WI38 (cell line): ENCODE results near the gene MERTK.
"Not testable (repeated sequence)": the region's sequence is repeated elsewhere in the genome, so short reads cannot be mapped to it uniquely, and the experiment has no call there.

Source experiments
- H3K4me3 ChIP-seq: 2 replicates; pipeline ENCODE4 v1.5.1; 2011; ENCODE audit warnings: low read depth, mild to moderate bottlenecking, control low read depth, low read length
- TF ChIP-seq, protein P1 (sequence below): IDR thresholded peaks from 2 replicates; pipeline ENCODE4 v1.5.1; 2012; ENCODE audit warnings: low read depth, mild to moderate bottlenecking, control low read depth, low read length

MERTK gene

DNA sequence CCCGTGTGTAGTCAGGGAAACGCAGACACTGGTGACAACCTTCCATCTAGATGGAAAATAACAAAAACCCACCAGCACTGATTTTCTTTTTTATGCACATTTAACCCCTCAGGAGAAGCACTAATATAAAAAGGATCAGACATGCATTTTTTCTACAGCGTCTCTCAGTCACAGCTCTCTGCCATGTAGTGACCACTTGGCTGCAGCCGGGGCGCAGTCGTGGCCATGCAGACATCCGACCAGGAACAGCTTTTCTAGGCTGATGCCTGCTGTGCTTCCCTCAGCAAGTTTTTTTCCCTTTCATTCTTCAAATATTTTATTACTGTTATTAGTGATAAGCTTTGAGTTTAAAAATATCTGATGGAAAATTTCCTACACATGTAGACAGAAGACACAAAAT, 63.3 kb downstream of the MERTK start:
- TF ChIP-seq, protein P1, sequence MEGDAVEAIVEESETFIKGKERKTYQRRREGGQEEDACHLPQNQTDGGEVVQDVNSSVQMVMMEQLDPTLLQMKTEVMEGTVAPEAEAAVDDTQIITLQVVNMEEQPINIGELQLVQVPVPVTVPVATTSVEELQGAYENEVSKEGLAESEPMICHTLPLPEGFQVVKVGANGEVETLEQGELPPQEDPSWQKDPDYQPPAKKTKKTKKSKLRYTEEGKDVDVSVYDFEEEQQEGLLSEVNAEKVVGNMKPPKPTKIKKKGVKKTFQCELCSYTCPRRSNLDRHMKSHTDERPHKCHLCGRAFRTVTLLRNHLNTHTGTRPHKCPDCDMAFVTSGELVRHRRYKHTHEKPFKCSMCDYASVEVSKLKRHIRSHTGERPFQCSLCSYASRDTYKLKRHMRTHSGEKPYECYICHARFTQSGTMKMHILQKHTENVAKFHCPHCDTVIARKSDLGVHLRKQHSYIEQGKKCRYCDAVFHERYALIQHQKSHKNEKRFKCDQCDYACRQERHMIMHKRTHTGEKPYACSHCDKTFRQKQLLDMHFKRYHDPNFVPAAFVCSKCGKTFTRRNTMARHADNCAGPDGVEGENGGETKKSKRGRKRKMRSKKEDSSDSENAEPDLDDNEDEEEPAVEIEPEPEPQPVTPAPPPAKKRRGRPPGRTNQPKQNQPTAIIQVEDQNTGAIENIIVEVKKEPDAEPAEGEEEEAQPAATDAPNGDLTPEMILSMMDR = no peak
- H3K4me3 ChIP-seq = no peak overlapping the region

DNA sequence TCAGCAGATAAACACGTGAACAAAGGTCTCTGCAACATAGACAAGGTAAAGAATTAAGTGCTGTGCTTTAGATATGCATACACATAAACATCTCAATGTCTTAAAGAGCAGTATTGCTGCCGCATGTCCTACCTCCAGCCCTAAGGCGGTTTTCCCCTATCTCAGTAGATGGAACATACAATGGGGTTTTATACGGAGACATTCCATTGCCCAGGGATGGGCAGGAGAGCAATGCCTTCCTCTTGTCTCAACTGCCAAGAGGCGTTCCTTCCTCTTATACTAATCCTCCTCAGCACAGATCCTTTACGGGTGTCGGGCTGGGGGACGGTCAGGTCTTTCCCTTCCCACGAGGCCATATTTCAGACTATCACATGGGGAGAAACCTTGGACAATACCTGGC, 64.7 kb downstream of the MERTK start:
- not testable (repeated sequence) for H3K4me3 ChIP-seq

DNA sequence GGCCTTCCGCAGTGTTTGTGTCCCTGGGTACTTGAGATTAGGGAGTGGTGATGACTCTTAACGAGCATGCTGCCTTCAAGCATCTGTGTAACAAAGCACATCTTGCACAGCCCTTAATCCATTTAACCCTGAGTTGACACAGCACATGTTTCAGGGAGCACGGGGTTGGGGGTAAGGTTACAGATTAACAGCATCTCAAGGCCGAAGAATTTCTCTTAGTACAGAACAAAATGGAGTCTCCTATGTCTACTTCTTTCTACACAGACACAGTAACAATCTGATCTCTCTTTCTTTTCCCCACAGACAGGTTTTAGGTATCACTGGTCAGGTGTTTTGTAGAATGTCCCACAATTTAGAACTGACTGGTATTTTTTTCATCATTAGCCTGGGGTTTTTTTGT, 65.1 kb downstream of the MERTK start:
- not testable (repeated sequence) for H3K4me3 ChIP-seq

DNA sequence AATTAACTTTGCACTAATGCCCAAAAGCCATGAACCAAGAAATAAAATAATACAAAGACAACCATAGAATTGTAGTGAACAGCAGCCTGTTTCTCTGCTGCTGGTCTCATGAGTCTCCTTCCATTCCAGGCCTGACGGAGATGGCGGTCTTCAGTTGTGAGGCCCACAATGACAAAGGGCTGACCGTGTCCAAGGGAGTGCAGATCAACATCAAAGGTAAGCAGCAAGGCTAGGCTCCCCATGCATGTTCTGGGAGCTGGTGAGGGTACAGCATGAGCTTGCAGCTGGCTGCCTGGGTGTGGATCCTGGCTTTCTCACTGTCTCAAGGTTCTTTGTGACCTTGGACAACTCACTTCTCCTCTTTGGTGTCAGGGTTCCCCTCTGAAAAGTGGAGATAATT, 66.7 kb downstream of the MERTK start:
- no peak overlapping the region for H3K4me3 ChIP-seq
- TF ChIP-seq, protein P1 = no peak

DNA sequence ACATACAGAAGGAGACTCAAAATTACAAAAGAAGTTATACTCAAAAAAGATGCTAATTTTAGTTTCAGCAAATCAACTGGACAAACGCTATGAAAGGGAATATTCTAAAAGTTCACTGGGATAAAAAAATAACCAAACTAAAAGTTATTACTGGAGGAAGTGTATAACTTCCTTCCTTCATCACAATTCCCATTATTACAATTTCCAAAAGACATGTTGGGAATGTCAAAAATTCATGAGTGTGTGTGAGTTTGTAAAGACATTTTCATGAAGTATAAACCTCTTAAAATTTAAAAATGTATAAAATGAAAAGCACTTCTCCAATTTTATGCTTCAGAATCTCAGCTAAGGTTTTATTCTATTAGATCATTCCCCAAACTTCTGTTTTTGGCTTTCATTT, 67.8 kb downstream of the MERTK start:
- TF ChIP-seq, protein P1 = no peak
- no peak overlapping the region for H3K4me3 ChIP-seq

DNA sequence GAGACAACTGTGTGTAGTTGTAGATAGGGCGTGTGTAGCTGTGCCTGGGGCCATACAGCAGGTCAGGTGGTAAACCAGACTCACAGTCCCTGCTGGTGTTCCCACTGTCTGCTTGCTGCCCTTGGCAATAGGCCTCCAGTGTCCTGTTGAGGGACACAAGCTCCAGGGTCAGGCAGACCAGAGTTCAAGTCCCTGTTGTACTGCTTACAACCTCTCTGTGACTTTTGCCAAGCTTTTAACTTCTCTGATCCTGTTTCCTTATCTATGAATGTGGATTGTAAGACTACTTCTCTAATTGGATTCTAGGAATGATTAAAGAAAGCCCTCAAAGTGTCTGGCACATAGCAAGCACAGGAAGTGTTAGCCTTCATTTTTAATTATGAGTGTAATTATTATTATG, 68.6 kb downstream of the MERTK start:
- TF ChIP-seq, protein P1 = no peak
- H3K4me3 ChIP-seq = no peak overlapping the region

DNA sequence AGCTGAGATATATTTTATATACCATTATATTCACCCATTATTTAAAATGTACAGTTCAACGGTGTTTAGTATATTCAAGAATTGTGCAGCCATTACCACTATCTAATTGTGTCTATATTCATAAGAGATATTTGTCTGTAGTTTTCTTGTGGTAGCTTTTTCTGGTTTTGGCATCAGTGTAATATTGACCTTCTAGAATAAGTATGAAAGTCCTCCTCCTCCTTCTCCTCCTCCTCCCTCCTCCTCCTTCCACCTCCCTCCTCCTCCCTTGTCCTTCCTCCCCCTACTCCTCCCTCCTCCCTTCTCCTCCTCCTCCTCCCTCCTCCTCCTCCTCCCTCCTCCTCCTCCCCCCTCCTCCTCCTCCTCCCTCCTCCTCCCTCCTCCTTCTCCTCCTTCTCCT, 72.0 kb downstream of the MERTK start:
- TF ChIP-seq, protein P1 = no peak
- no peak overlapping the region for H3K4me3 ChIP-seq

DNA sequence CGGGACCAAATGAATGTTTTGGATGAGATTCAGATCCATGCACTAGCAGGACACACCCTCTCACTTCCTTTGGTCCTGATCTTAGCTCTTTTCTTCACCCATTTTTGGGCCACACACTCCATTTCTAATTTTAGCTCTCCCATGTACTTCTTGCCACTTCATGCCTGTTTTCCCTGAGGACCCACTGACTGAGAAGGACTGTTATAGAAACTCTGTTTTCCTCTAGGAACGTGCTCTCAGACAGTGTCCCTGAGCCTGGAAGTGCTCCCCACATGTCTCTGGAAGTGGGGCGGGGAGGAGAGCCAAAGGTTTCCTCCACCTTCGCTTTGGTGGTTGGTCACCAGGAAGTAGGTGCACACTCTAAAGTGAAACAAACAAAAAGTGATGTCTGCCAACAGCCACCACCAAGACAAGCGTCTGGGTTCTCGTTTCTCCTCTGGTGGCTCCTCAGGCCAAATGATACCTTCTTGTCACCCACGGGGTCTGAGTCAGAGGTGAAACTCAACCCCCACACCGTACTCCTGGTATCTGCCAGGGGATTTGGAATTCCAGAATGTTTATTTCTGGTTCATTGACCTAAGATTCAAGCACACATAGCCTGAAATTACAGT, 74.7 kb downstream of the MERTK start:
- no peak overlapping the region for H3K4me3 ChIP-seq

More for the DNA sequence above, 74.7 kb downstream of the MERTK start:
- TF ChIP-seq, protein P1 = no peak
